ENCODE data around the gene PRKRIP1. TPM values are rescaled to one million over a fixed set of nuclear protein-coding genes. Genes with fewer than 3 reads are reported as not detected.

PRKRIP1 gene
- total RNA-seq, 2 donors from 2014 or later = 15.1 to 19.4 TPM

- Histone ChIP-seq H3K4me3 (peak overlapping the region; percentile 100), H3K9me3 (no peaks in the 10 kb centered on the region), H3K4me1 (peaks cover 11% of the 10 kb centered on the region), H3K9ac (ENCODE audit: low read depth in 2 of 2, low read length in 2 of 2) (no peak overlapping the region), H3K27me3 (no peaks in the 10 kb centered on the region), H3K36me3 (peaks cover 4% of the 10 kb centered on the region), H3K27ac (no peak overlapping the region)
- no peak for TF ChIP-seq CTCF (IDR thresholded peaks at IDR 0.05)
- intact Hi-C loops (cut with DNase I) = loop anchor here (10.0 kb wide), 1 partner anchor 61 kb away; no protein-coding TSS in a partner anchor
- DNase-seq = no peak
Observed at GRCh38 chr7:102466097-102466496, 69.9 kb downstream of the PRKRIP1 start.

DNA sequence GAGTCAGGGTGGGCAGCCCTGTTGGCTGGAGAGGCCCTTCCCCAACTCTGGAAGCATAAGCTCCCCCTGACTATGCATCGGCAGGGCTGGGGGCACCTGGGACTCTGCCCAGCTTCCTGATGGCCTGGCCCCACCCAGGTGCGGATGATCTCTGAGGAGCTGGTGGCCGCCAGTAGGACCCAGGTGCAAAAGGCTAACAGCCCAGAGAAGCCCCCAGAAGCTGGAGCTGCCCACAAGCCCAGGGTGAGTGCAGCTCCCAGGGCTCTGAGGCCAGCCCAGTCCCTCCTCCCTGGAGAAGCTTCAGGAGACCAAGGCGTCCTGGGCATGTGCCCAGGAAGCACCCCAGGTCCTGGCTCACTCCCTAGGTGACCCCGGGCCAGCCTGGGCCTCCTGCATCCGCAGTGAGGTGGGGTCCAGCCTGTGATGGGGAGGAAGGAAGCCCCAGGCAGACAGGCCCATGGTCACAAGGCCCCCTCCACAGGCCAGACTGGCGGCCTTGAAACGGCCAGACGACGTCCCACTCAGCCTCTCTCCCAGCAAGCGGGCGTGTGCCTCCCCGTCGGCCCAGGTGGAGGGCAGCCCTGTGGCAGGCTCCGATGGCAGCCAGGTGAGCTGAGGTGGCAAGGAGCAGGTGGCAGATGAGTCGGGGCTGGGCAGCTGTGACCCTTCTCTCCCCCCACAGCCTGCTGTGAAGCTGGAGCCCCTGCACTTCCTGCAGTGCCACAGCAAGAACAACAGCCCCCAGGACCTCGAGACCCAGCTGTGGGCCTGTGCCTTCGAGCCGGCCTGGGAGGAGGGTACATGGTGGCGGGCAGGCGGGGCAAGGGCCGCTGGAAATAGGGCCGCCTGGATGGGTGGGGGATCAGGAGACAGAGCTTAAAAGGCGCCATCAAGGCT is 71.7 kb downstream of the PRKRIP1 start:
- Histone ChIP-seq H3K9ac (ENCODE audit: low read depth in 2 of 2, low read length in 2 of 2) (no peak overlapping the region), H3K27ac (no peak overlapping the region), H3K4me3 (no peak overlapping the region), H3K9me3 (no peaks in the 10 kb centered on the region), H3K27me3 (no peaks in the 10 kb centered on the region), H3K36me3 (peaks cover 4% of the 10 kb centered on the region), H3K4me1 (peaks cover 11% of the 10 kb centered on the region)
- intact Hi-C loops (cut with DNase I) = loop anchor here (10.0 kb wide), 1 partner anchor 63 kb away; no protein-coding TSS in a partner anchor
- no peak for TF ChIP-seq CTCF (IDR thresholded peaks at IDR 0.05)
- DNase-seq = no peak

- Histone ChIP-seq H3K27me3 (no peaks in the 10 kb centered on the region), H3K4me1 (peaks cover 9% of the 10 kb centered on the region), H3K27ac (no peak overlapping the region), H3K4me3 (no peak overlapping the region), H3K36me3 (peaks cover 4% of the 10 kb centered on the region), H3K9ac (ENCODE audit: low read depth in 2 of 2, low read length in 2 of 2) (no peak overlapping the region), H3K9me3 (no peaks in the 10 kb centered on the region)
- intact Hi-C loops (cut with DNase I) = loop anchor here (10.0 kb wide), 1 partner anchor 64 kb away; no protein-coding TSS in a partner anchor
- TF ChIP-seq CTCF (IDR thresholded peaks at IDR 0.05) = no peak
- DNase-seq = no peak
Observed at GRCh38 chr7:102468478-102469350, 72.6 kb downstream of the PRKRIP1 start.

- no peak overlapping the region for H3K27ac ChIP-seq
- no peaks in the 10 kb centered on the region for H3K9me3 ChIP-seq
- peaks cover 4% of the 10 kb centered on the region for H3K36me3 ChIP-seq
- no peak overlapping the region for H3K4me3 ChIP-seq
- intact Hi-C loops (cut with DNase I) = loop anchor here (10.0 kb wide), 1 partner anchor 65 kb away; no protein-coding TSS in a partner anchor
- DNase-seq = no peak
- H3K9ac ChIP-seq (ENCODE audit: low read depth in 2 of 2, low read length in 2 of 2) = no peak overlapping the region
- TF ChIP-seq CTCF (IDR thresholded peaks at IDR 0.05) = no peak
- peaks cover 5% of the 10 kb centered on the region for H3K4me1 ChIP-seq
- no peaks in the 10 kb centered on the region for H3K27me3 ChIP-seq
Observed at GRCh38 chr7:102469351-102469971, 73.3 kb downstream of the PRKRIP1 start.

Data from colonic mucosa (tissue), 4 donors.